ENCODE results near the gene ASCL4. TPM values are rescaled to one million over a fixed set of nuclear protein-coding genes. Genes with fewer than 3 reads are reported as not detected.

ASCL4 gene
- total RNA-seq, 1 experiment from 2014 or later, result not detected

DNA sequence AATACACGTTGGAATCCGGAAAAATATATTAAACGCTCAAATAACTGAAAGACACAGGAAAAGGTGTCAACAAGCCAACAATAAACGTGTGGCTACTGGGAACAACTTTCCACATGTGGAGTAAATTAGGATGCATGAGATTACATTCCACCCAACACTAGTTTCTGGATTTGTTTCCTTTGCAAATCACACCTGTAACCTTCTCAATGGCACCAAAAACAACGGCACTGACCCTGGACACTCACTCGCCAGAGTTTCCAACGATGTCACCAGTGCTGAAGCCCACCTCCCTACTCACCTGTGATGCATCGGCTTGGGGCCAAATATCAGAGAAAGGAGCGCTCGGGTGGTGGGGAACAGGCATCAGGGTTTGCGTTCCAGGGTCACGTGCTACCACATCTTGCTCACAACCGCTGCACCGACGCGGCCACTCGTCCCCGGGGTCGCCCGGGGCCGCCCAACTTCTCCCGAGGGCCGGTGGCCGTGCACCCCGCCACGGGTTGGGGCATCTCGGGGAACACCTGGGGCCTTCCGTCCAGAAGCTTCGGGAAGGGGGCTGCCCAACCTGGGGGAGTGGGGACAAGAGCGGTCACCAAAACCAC is 14.2 kb upstream of the ASCL4 start:
- ChIA-PET CTCF (interaction anchor here (2.4 kb wide), 1 partner anchor 124 kb away, joined by 13 read pairs; no protein-coding TSS in a partner anchor), POLR2A (interaction anchor here (0.6 to 4.6 kb wide), 11 partner anchors 11 to 802 kb away, joined by 3 to 48 read pairs (median 5); partner anchors contain the start of genes FICD, ISCU, PWP1 and SART3)
- TF ChIP-seq CTCF (IDR thresholded peaks at IDR 0.05; ENCODE audit: unreplicated experiment), result no peak
- peak; percentile 33 for DNase-seq (ENCODE audit: unreplicated experiment)
- Mint-ChIP-seq H3K36me3 (ENCODE audit: insufficient read depth, unreplicated experiment) (peaks cover 4% of the 10 kb centered on the region), H3K27me3 (ENCODE audit: insufficient read depth, unreplicated experiment) (no peaks in the 10 kb centered on the region), H3K9me3 (ENCODE audit: unreplicated experiment) (no peaks in the 10 kb centered on the region), H3K4me3 (ENCODE audit: unreplicated experiment) (peak overlapping the region; percentile 87), H3K27ac (ENCODE audit: low read depth, unreplicated experiment) (peak overlapping the region; percentile 93), H3K4me1 (ENCODE audit: insufficient read depth, unreplicated experiment) (peaks cover 5% of the 10 kb centered on the region)
- BruUV-seq (replicated peaks), result no TSS peak
- intact Hi-C loops (cut with micrococcal nuclease), result loop anchor here (5.0 kb wide), 1 partner anchor 73 kb away; the partner anchor contains the start of gene PWP1

DNA sequence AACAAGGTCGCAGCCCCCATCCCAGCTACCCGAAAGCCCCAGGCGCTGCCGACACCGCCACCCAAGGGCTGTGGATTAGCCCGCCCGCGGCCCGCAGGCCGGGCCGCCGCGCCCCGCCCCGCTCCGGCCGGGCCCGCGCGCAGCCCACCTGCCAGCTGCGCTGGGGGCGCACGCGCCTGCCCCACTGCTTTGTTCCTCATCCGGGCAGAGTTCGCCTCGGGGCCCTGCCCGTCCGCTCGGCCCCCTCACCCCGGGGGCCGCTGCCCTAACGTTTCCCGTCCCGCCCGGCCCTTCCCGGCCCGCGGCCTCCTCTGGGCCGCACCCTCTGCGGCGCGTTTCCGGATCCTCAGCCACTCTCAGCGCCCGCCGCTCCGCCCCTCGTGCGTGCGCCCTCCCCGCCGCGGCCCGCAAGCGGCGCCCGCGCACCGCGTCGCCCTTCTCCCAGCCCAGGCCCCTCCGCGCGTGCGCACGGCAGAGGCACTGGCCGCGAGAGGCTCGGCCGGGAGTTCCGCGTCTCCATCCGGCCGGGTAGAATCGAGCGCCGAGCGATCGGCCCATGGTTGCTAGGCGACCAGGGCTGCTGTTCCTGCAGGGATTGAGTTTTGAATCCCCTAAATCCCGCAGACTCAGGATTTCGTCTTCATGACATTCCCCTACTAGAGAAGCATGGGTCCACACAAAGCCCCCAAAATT is 13.5 kb upstream of the ASCL4 start, which contains the start of gene PRDM4:
TSS of gene PRDM4 (minus strand) at position 329 of the 693 bp plus-strand sequence. CDS start 622 bp downstream, outside the sequence.
- peak within 1 kb of the TSS; percentile 87 for H3K4me3 Mint-ChIP-seq (ENCODE audit: unreplicated experiment)
- DNase-seq (ENCODE audit: unreplicated experiment), result peak; percentile 92
- intact Hi-C loops (cut with micrococcal nuclease), result loop anchor here (1.0 to 5.0 kb wide), 2 partner anchors 74 to 124 kb away; partner anchors contain the start of gene PWP1
- peaks cover 5% of the 10 kb centered on the region for H3K4me1 Mint-ChIP-seq (ENCODE audit: insufficient read depth, unreplicated experiment)
- no peaks in the 10 kb centered on the region for H3K27me3 Mint-ChIP-seq (ENCODE audit: insufficient read depth, unreplicated experiment)
- BruUV-seq (replicated peaks), result no TSS peak
- POLR2A ChIA-PET, result interaction anchor here (1.2 to 4.6 kb wide), 4 partner anchors 11 to 799 kb away, joined by 3 to 48 read pairs (median 20); partner anchors contain the start of gene PWP1
- peaks cover 4% of the 10 kb centered on the region for H3K36me3 Mint-ChIP-seq (ENCODE audit: insufficient read depth, unreplicated experiment)
- no peak for TF ChIP-seq CTCF (IDR thresholded peaks at IDR 0.05; ENCODE audit: unreplicated experiment)
- CTCF ChIA-PET, result no interaction called here
- no peaks in the 10 kb centered on the region for H3K9me3 Mint-ChIP-seq (ENCODE audit: unreplicated experiment)
- peak within 1 kb of the TSS; percentile 93 for H3K27ac Mint-ChIP-seq (ENCODE audit: low read depth, unreplicated experiment)

DNA sequence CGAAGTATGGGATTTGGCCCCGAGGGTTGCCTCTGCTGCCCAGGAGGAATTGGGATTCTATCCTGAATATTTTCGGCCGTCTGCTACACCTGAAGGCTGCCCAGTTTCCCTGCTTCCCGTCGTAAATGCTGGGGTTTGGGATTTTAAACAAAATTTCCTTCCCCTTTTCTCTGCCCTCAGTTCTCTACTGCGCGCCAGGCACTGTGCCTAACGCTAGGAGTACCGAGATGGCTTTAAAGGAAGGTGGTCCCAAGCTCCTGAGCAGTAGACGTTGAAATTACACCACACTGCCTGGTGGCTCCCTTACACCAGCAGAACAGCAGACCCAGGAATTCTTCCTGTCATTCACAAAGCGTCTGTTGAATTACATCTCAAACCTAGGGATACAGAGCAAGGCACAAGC is 13.0 kb upstream of the ASCL4 start:
- TF ChIP-seq CTCF (IDR thresholded peaks at IDR 0.05; ENCODE audit: unreplicated experiment), result no peak
- peak overlapping the region; percentile 93 for H3K27ac Mint-ChIP-seq (ENCODE audit: low read depth, unreplicated experiment)
- DNase-seq (ENCODE audit: unreplicated experiment), result no peak
- intact Hi-C loops (cut with micrococcal nuclease), result loop anchor here (1.0 to 5.0 kb wide), 2 partner anchors 74 to 124 kb away; partner anchors contain the start of gene PWP1
- H3K9me3 Mint-ChIP-seq (ENCODE audit: unreplicated experiment), result no peaks in the 10 kb centered on the region
- peaks cover 4% of the 10 kb centered on the region for H3K36me3 Mint-ChIP-seq (ENCODE audit: insufficient read depth, unreplicated experiment)
- ChIA-PET CTCF (interaction anchor here (0.6 to 1.3 kb wide), 3 partner anchors 124 to 1535 kb away, joined by 3 to 4 read pairs (median 4); no protein-coding TSS in a partner anchor), POLR2A (interaction anchor here (1.0 to 1.2 kb wide), 2 partner anchors 798 to 801 kb away, joined by 3 read pairs; partner anchors contain the start of gene ISCU)
- H3K4me3 Mint-ChIP-seq (ENCODE audit: unreplicated experiment), result peak overlapping the region; percentile 87
- H3K27me3 Mint-ChIP-seq (ENCODE audit: insufficient read depth, unreplicated experiment), result no peaks in the 10 kb centered on the region
- H3K4me1 Mint-ChIP-seq (ENCODE audit: insufficient read depth, unreplicated experiment), result peaks cover 3% of the 10 kb centered on the region
- BruUV-seq (replicated peaks), result no TSS peak

GRCh38 chr12:107762874-107763273 is 11.6 kb upstream of the ASCL4 start:
- H3K27me3 Mint-ChIP-seq (ENCODE audit: insufficient read depth, unreplicated experiment), result no peaks in the 10 kb centered on the region

More at GRCh38 chr12:107762874-107763273, 11.6 kb upstream of the ASCL4 start:
- ChIA-PET CTCF (interaction anchor here (1.3 kb wide), 1 partner anchor 749 kb away, joined by 4 read pairs; no protein-coding TSS in a partner anchor), POLR2A (interaction anchor here (0.6 to 1.0 kb wide), 2 partner anchors 778 to 799 kb away, joined by 3 to 4 read pairs; partner anchors contain the start of gene ISCU)
- peaks cover 4% of the 10 kb centered on the region for H3K36me3 Mint-ChIP-seq (ENCODE audit: insufficient read depth, unreplicated experiment)
- no peak overlapping the region for H3K4me3 Mint-ChIP-seq (ENCODE audit: unreplicated experiment)
- no peaks in the 10 kb centered on the region for H3K4me1 Mint-ChIP-seq (ENCODE audit: insufficient read depth, unreplicated experiment)
- DNase-seq (ENCODE audit: unreplicated experiment), result no peak
- H3K27ac Mint-ChIP-seq (ENCODE audit: low read depth, unreplicated experiment), result no peak overlapping the region
- H3K9me3 Mint-ChIP-seq (ENCODE audit: unreplicated experiment), result no peaks in the 10 kb centered on the region
- intact Hi-C loops (cut with micrococcal nuclease), result loop anchor here (5.0 kb wide), 1 partner anchor 76 kb away; the partner anchor contains the start of gene PWP1
- no TSS peak for BruUV-seq (replicated peaks)
- no peak for TF ChIP-seq CTCF (IDR thresholded peaks at IDR 0.05; ENCODE audit: unreplicated experiment)

All from MCF 10A (cell line).